ENCODE results near the gene ACTN1. TPM values are rescaled to one million over a fixed set of nuclear protein-coding genes. Genes with fewer than 3 reads are reported as not detected.

Gene ACTN1
- total RNA-seq (2014; rRNA removed; shearing (Covaris generic)) = 193 and 212 TPM in 2 replicates

GRCh38 chr14:68979021-68979721, at the start of gene ACTN1:
ACTN1 (minus strand) TSS chr14:68979302; CDS start chr14:68979056, 246 bp downstream.

Small RNAs within 50 kb of the gene (small RNA-seq; reads per million reads assigned to genes)
- gene BANF1P1 (not detected), gene HMGN1P3 (not detected), gene RPS29P1 (not detected)

Other genes starting within 250 kb of the ACTN1 start
- gene ZFP36L1, start 186.2 kb downstream of the ACTN1 start, total RNA-seq (2014; rRNA removed; shearing (Covaris generic)) = 60.6 and 81.7 TPM in 2 replicates
- 7.3 and 8.6 TPM in 2 replicates for gene DCAF5, start 173.8 kb upstream of the ACTN1 start, total RNA-seq (2014; rRNA removed; shearing (Covaris generic))
- gene EXD2, start 212.2 kb upstream of the ACTN1 start, total RNA-seq (2014; rRNA removed; shearing (Covaris generic)) = 6.3 and 7.2 TPM in 2 replicates

All from A375 (cell line).